Hematopoietic multipotent progenitor cell (in vitro differentiated cells): ENCODE measurements around the gene PAWR. TPM values are rescaled to one million over a fixed set of nuclear protein-coding genes. Genes with fewer than 3 reads are reported as not detected.
"Not testable (repeated sequence)": the region's sequence is repeated elsewhere in the genome, so short reads cannot be mapped to it uniquely, and the experiment has no call there.

ENCODE experiments used
- DNase-seq, 3 donors: peaks; one replicate each; pipeline ENCODE4 v3.0.0-alpha.2; 2011 to 2015; ENCODE audit warnings: low read depth in 2 of 3, low spot score in 2 of 3
- total RNA-seq: library from RNA; depleted of rRNA; stranded (reverse); fragments of >200 nt; gene quantifications from one replicate; pipeline ENCODE4 v1.2.3, GENCODE V29; 2012

The PAWR gene
- total RNA-seq, 1 donor = 40.9 TPM

- DNase-seq = peak in 2 of 3 donors; percentile 45 to 76
Measured at GRCh38 chr12:79555028-79555925, 135.5 kb downstream of the PAWR start.

DNA sequence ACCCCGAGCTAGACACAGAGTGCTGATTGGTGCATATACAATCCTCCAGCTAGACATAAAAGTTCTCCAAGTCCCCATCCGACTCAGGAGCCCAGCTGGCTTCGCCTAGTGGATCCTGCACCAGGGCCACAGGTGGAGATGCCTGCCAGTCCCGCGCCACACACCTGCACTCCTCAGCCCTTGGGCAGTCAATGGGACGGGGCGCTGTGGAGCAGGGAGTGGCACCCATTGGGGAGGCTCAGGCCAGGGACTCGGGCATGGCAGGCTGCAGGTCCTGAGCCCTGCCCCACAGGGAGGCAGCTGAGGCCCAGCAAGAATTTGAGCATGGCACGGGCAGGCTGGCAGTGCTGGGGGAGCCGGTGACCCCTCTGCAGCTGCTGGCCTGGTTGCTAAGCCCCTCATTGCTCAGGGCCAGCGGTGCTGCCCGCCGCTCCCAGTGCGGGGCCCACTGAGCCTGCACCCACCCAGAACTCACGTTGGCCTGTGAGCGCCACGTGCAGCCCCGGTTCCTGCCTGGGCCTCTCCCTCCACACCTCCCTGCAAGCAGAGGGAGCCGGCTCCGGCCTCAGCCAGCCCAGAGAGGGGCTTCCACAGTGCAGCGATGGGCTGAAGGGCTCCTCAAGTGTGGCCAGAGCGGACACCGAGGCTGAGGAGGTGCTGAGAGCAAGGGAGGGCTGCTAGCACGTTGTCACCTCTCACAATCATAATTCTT is 136.7 kb downstream of the PAWR start:
- no peak for DNase-seq

GRCh38 chr12:79552192-79552591 is 138.6 kb downstream of the PAWR start:
- DNase-seq = no peak

GRCh38 chr12:79549531-79550271 is 141.1 kb downstream of the PAWR start:
- DNase-seq = no peak

GRCh38 chr12:79548610-79548924 is 142.2 kb downstream of the PAWR start:
- no peak for DNase-seq

GRCh38 chr12:79547735-79548609 is 142.8 kb downstream of the PAWR start:
- DNase-seq = peak in 2 of 3 donors; percentile 8 to 14

GRCh38 chr12:79547044-79547734 is 143.6 kb downstream of the PAWR start:
- no peak for DNase-seq

- DNase-seq = no peak
Measured at GRCh38 chr12:79546466-79547043, 144.2 kb downstream of the PAWR start.

- DNase-seq = not testable (repeated sequence)
Measured at GRCh38 chr12:79544439-79544838, 146.3 kb downstream of the PAWR start.

DNA sequence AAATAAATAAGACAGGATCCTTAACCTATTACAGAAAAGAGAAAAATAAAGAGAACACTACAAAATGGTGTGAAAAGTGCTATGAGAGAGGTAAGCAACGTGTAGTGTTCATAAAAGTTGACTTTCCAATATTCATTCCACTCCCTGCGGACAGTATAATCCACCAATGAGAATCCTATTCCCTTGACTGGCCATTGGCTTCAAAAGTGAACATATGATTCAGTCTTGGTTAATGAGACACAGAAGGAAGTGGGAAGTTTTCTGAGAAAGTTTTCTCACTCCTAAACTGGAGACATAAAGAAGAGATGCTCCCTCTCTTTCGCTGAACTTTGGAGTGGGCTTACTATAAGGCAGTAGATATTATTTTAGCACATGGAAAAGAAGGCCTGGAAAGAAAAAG is 153.1 kb downstream of the PAWR start:
- no peak for DNase-seq

DNA sequence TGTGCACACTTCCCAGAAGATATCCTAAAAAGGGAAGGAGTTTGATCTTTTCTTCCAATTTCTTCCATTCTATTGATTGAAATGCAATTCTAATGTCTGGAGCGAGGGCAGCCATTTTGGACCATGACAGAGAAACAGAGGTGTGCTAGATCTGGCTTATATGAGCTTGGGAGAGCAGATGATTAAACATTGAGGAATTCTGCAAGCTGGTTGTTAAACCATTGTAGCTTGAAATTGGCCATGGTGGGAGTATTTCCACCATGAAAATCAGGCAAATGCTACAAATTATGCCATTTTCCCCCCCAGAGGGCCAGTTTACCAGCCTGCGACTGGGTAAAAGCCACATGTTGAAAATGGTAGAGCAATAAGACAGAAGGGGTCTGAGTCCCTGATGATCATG is 155.0 kb downstream of the PAWR start:
- DNase-seq = no peak

Other genes starting within 250 kb of the PAWR start
- 36.4 TPM for gene PPP1R12A, start 244.1 kb upstream of the PAWR start, total RNA-seq